H7 (cell line): ENCODE data around the gene BMP8B. TPM values are rescaled to one million over a fixed set of nuclear protein-coding genes. Genes with fewer than 3 reads are reported as not detected.
"Not testable (repeated sequence)": the region's sequence is repeated elsewhere in the genome, so short reads cannot be mapped to it uniquely, and the experiment has no call there.

ENCODE experiments used
- DNase-seq: peaks from one replicate; pipeline ENCODE4 v3.0.0; 2012
- H3K27me3 ChIP-seq: 2 replicates; pipeline ENCODE4 v1.6.0; 2011; ENCODE audit warnings: mild to moderate bottlenecking, low read length; ENCODE audit not compliant: control insufficient read depth, insufficient read depth
- H3K36me3 ChIP-seq: replicated peaks from 2 replicates; pipeline ENCODE4 v1.5.1; 2011; ENCODE audit warnings: low read length; ENCODE audit not compliant: control insufficient read depth, insufficient read depth
- H3K4me3 ChIP-seq: 2 replicates; pipeline ENCODE4 v1.5.1; 2011; ENCODE audit warnings: low read depth, mild to moderate bottlenecking, control low read depth, low read length, moderate library complexity; ENCODE audit not compliant: insufficient read depth
- total RNA-seq: library from RNA; depleted of rRNA; stranded (reverse); fragments of >200 nt; shearing (Covaris generic); gene quantifications from 2 replicates; pipeline ENCODE4 v1.2.3, GENCODE V29; 2014; rRNA removed

Gene BMP8B
- total RNA-seq, result 0.24 and 0.37 TPM in 2 replicates

DNA sequence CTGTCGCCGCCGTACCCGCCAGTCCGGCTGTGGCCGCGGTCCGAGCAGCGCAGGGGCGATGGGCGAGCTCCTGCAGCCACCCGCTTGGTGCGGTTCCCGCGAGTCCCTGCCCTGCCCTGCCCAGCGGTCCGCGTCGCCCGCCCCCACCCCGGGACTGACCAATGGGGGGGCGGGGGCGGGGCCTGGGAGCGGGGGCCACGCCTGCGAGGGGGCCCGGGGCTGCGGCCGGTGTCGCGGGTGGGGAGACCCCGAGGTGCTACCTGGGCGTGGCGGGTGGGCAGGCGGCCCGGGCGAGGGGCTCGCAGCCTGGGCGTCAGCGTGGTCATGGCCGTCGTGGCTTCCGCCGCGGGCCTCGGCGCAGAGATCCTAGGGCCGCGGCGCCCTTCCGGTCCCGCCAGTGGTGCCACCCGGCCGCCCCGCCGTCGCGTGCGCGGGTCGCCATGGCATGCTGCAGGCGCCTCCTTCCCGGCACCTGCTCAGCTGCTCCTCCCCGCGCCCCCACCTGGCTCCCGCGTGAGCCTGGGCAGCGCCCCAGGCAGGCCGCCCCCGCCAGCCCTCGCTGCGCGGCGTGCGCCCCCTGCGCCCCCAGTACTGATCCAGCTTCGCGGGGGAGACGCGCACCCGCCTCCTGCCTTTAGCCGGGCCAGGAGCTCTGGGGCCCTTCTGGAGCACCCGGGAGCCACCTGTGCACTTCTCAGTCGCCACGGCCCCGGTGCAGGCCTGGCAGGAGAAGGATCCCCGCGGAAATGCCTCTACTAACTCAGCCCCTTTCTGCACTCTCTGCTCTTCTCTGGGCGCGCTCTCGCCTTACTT is at the start of gene BMP8B:
Gene BMP8B, minus strand, starts transcription at position 108 of the 813 bp plus-strand sequence. CDS start 380 bp downstream, outside the sequence.
- peak; percentile 92 for DNase-seq
- no peaks in the 10 kb centered on the region for H3K36me3 ChIP-seq
- peak within 1 kb of the TSS; percentile 51 for H3K4me3 ChIP-seq
- peaks cover 62% of the 10 kb centered on the region for H3K27me3 ChIP-seq

DNA sequence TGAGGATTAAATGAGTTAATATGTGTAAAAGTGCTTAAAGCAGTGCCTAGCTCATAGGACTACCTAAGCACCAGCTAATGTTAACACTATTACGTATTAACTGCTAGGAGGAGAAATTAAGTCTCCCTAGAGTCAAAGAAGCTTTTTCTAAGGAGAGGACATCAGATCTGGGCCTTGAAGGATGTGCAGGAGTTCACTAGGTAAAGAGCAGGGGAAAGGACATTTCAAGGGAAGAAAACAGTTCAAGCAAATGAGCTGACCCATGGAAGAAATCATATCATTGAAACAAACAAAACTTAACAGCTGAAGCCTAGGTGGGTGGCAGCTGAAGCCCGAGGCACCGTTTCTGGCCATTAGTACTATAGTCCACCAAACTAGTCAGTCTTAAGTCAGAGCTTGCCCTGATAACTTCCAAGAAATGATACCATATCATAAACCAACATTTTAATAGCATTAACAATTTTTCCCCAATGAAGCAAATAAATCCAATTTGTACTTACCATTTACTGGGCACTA is 48.0 kb upstream of the BMP8B start:
- Histone ChIP-seq H3K36me3 (peaks cover 10% of the 10 kb centered on the region), H3K27me3 (no peaks in the 10 kb centered on the region), H3K4me3 (no peak overlapping the region)
- no peak for DNase-seq

DNA sequence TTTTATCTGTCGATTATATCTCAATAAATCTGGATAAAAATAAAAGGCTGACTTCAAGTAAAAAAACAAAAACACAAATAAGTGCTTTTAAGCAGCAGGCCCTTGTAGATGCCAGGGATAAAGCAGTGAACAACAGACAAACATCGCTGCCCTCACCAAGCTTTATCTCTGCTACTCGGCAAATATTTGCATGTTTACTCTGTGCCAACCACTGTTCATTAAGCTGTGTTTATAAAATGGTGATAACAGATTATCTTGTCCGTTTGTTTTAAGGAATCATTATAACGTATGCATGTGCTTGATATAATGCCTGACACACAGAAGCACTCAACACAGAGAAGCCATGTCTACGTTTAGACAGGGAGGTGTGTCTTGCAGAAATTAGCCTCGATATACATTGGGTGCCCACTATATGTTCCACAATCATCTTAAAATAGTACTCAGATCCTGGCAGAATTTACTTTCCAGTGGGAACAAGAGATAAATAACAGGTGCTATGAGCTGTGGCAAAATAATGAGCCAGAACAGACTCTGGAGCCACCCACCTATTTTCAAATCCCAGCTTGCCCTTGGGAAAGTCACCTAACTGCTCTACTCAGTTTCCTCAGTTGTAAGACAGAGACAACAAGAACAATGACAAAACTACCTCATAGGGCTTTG is 47.4 kb upstream of the BMP8B start:
- Histone ChIP-seq H3K27me3 (no peaks in the 10 kb centered on the region), H3K4me3 (no peak overlapping the region), H3K36me3 (peaks cover 9% of the 10 kb centered on the region)
- no peak for DNase-seq

DNA sequence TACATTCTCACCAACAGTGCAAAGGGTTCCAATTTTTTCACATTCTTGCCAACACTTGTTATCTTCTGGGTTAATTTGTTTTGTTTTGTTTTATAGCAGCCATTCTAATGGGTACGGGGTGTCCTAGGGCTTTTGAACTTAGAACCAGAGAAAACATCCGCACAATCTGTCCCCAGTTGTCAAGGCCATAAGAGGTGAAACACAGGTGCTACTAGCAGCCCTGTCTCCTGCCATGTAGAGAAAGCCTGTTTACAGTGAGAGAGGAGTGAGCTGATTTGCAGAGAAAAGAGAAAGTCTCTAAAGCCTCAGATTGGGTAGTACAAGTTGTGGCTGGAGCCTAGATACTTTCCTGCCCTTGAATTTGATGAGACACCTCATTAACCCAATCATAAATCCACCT is 46.4 kb upstream of the BMP8B start:
- Histone ChIP-seq H3K27me3 (no peaks in the 10 kb centered on the region), H3K36me3 (peaks cover 4% of the 10 kb centered on the region; the same call in 1 of the 2 replicates), H3K4me3 (no peak overlapping the region)
- no peak for DNase-seq

DNA sequence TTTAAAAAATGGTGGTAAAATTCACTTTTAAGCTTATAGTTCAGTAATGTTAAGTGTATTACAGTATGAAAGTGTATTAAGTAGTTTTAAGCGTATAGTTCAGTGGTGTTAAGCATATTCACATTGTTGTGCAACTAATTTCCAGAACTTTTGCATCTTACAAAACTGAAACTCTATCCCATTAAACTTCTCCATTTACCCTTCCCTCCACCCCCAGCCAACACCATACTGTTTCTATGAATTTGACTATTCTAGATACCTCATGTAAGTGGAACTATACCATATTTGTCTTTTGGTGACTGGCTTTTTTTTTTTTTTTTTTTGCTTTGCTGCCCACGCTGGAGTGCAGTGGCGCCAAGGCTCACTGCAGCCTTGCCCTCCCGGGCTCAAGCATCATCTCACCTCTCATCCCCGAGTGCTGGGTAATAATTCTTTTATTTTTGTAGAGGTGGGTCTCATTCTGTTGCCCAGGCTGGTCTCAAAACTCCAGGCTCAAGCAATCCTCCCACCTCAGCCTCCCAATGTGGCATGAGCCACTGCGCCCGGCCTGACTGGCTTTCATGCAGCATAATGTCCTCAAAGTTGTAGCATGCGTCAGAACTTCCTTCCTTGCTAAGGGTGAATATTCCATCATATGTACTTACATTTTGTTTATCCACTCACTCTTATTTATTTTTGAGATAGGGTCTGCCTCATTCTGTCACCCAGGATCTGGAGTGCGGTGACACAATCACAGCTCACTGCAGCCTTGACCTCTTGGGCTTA is 45.1 kb upstream of the BMP8B start:
- no peaks in the 10 kb centered on the region; the same call in 1 of the 2 replicates for H3K36me3 ChIP-seq
- H3K4me3 ChIP-seq, result no peak overlapping the region
- H3K27me3 ChIP-seq, result no peaks in the 10 kb centered on the region
- no peak for DNase-seq

DNA sequence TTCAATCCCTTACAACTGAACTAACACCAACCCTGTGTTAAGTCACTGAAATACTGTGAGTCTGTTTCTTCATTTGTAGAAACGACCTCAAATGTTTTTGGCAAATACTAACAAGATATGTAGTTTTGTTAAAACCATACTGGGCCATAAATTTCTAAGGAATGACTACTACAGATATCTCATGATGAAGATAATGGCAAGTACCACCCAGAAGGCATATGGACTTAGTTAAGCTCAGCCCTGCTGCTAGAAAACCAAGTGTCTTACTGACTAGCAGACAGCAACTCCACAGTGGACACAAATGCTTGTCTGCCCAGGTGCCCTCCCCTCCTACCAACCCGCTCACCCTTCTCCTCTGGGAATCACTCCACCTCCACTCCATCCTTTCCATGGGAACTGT is 44.5 kb upstream of the BMP8B start:
- DNase-seq, result no peak
- no peaks in the 10 kb centered on the region for H3K27me3 ChIP-seq
- H3K36me3 ChIP-seq, result no peaks in the 10 kb centered on the region; the same call in 1 of the 2 replicates
- H3K4me3 ChIP-seq, result no peak overlapping the region

DNA sequence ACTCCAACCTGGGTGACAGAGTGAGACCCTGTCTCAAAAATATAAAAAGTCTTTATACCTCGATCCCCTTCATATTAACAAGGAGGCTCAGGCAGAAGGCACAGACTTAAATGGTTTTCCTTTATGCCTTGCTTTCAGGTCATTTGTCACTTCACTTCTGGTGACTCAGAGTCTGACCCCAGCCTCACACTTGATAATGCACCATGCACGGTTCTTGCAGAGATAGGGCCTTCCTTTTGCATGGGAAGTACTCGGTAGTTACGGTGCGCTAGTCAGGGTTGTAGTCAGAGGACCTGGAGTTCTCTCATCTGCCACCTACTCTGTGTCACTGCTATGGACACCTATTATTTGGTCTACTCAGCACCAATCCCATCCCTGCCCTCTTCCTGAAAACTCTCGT is 43.6 kb upstream of the BMP8B start:
- DNase-seq, result no peak
- no peaks in the 10 kb centered on the region for H3K27me3 ChIP-seq
- no peak overlapping the region for H3K4me3 ChIP-seq
- no peaks in the 10 kb centered on the region for H3K36me3 ChIP-seq

GRCh38 chr1:39829791-39830533 is 41.3 kb upstream of the BMP8B start:
- H3K27me3 ChIP-seq, result no peaks in the 10 kb centered on the region
- H3K36me3 ChIP-seq, result no peaks in the 10 kb centered on the region
- DNase-seq, result no peak
- no peak overlapping the region for H3K4me3 ChIP-seq

DNA sequence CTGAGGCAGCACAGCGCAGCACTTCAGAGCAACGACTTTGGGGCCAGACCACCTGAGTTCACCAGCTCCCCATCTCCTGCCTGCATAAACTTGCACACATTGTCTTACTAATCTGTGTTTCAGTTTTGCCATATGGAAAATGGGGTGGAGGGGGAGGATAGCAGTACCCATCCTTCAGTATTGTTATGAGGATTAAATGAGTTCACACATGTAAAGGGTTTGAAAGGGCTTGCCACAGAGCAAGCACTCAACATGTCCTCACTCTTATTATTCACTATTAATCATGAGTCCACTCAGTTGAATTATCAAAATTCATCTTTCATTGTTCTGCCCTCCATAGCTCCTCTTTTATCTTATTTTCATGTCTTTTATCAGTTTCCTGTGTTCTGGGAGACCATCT is 40.1 kb upstream of the BMP8B start:
- H3K27me3 ChIP-seq, result no peaks in the 10 kb centered on the region
- no peaks in the 10 kb centered on the region for H3K36me3 ChIP-seq
- H3K4me3 ChIP-seq, result no peak overlapping the region
- DNase-seq, result no peak

- not testable (repeated sequence) for H3K27me3 ChIP-seq, H3K36me3 ChIP-seq, H3K4me3 ChIP-seq, DNase-seq
Observed at GRCh38 chr1:39828255-39828654, 39.6 kb upstream of the BMP8B start.

GRCh38 chr1:39827201-39827600 is 38.5 kb upstream of the BMP8B start:
- Histone ChIP-seq H3K36me3 (no peaks in the 10 kb centered on the region), H3K27me3 (no peaks in the 10 kb centered on the region), H3K4me3 (no peak overlapping the region)
- no peak for DNase-seq

GRCh38 chr1:39826583-39826982 is 37.9 kb upstream of the BMP8B start:
- Histone ChIP-seq H3K4me3 (no peak overlapping the region), H3K36me3 (no peaks in the 10 kb centered on the region), H3K27me3 (no peaks in the 10 kb centered on the region)
- DNase-seq, result peak; percentile 36

GRCh38 chr1:39825432-39825941 is 36.8 kb upstream of the BMP8B start:
- H3K36me3 ChIP-seq, result no peaks in the 10 kb centered on the region
- no peak overlapping the region for H3K4me3 ChIP-seq
- H3K27me3 ChIP-seq, result no peaks in the 10 kb centered on the region
- DNase-seq, result no peak

- not testable (repeated sequence) for H3K36me3 ChIP-seq, H3K27me3 ChIP-seq, DNase-seq
Observed at GRCh38 chr1:39823450-39823849, 34.8 kb upstream of the BMP8B start.

More at GRCh38 chr1:39823450-39823849, 34.8 kb upstream of the BMP8B start:
- not testable (repeated sequence) for H3K4me3 ChIP-seq
